OCI-LY7 (cell line): ENCODE measurements around the gene GALNT3. TPM values are rescaled to one million over a fixed set of nuclear protein-coding genes. Genes with fewer than 3 reads are reported as not detected.
A peak's percentile ranks its signal among the peaks of the same experiment; 100 is the strongest.

Source experiments
- BruUV-seq: library from RNA; stranded (reverse); fragments of 400-500 nt; replicated peaks from 2 replicates; lab custom pipeline; 2021; lab: Mats Ljungman, UMichigan
- CTCF ChIA-PET: fragments of 300-600 bp; sonication (Branson Sonifier 250); formaldehyde crosslinking; loops from one replicate; lab custom pipeline; 2022; ENCODE audit warnings: antibody characterized with exemption; ENCODE audit not compliant: unreplicated experiment; lab: Charles Lee
- POLR2A ChIA-PET: fragments of 300-600 bp; sonication (Branson Sonifier 250); formaldehyde crosslinking; loops from one replicate; lab custom pipeline; 2022; ENCODE audit warnings: antibody characterized with exemption; lab: Charles Lee
- DNase-seq: peaks from one replicate; pipeline ENCODE4 v3.0.0-alpha.2; 2015; ENCODE audit warnings: low spot score
- H2AFZ ChIP-seq: fragments of 200-600 bp; sonication (generic), shearing (Covaris generic); 2 replicates; pipeline ENCODE4 v1.6.1; 2014; ENCODE audit warnings: mild to moderate bottlenecking, antibody characterized with exemption, low read length, moderate library complexity
- H3K27ac ChIP-seq: fragments of 200-600 bp; sonication (generic); 2 replicates; pipeline ENCODE4 v1.5.1; 2014; ENCODE audit warnings: mixed run types, low read depth, mild to moderate bottlenecking, moderate library complexity, low read length, inconsistent platforms; ENCODE audit not compliant: poor library complexity, severe bottlenecking
- H3K36me3 ChIP-seq: fragments of 200-600 bp; sonication (generic); 2 replicates; pipeline ENCODE4 v1.6.1; 2014; ENCODE audit warnings: mild to moderate bottlenecking, antibody characterized with exemption, low read length, moderate library complexity, mixed read lengths; ENCODE audit not compliant: insufficient read depth
- H3K4me1 ChIP-seq: fragments of 200-600 bp; sonication (generic); 2 replicates; pipeline ENCODE4 v1.5.1; 2014; ENCODE audit warnings: mild to moderate bottlenecking, low read length; ENCODE audit not compliant: insufficient read depth, poor library complexity, severe bottlenecking
- H3K4me2 ChIP-seq: fragments of 200-600 bp; sonication (generic); 2 replicates; pipeline ENCODE4 v1.6.1; 2014; ENCODE audit warnings: mild to moderate bottlenecking, low read length
- H3K4me3 ChIP-seq: fragments of 200-600 bp; sonication (generic); 2 replicates; pipeline ENCODE4 v1.5.1; 2014; ENCODE audit warnings: mild to moderate bottlenecking, low read depth, low read length; ENCODE audit not compliant: poor library complexity, severe bottlenecking
- H3K79me2 ChIP-seq: fragments of 200-600 bp; sonication (generic); 2 replicates; pipeline ENCODE4 v1.6.1; 2016; ENCODE audit warnings: low read depth, mild to moderate bottlenecking, low read length, moderate library complexity, mixed read lengths; ENCODE audit not compliant: insufficient read depth
- H3K9me2 ChIP-seq: fragments of 200-600 bp; sonication (generic); 2 replicates; pipeline ENCODE4 v1.6.1; 2016; ENCODE audit warnings: mild to moderate bottlenecking, low read length, mixed read lengths; ENCODE audit not compliant: insufficient read depth
- H3K9me3 ChIP-seq: fragments of 200-600 bp; sonication (generic); 2 replicates; pipeline ENCODE4 v1.6.1; 2014; ENCODE audit warnings: mild to moderate bottlenecking, mixed run types, low read length, mixed read lengths
- H4K20me1 ChIP-seq: fragments of 200-600 bp; sonication (generic); 2 replicates; pipeline ENCODE4 v1.6.1; 2014; ENCODE audit warnings: mild to moderate bottlenecking, antibody characterized with exemption, low read length, moderate library complexity, mixed read lengths; ENCODE audit not compliant: insufficient read depth
- EZH2phosphoT487 ChIP-seq: fragments of 200-600 bp; sonication (generic); IDR thresholded peaks from 2 replicates; pipeline ENCODE4 v1.6.1; 2018; ENCODE audit warnings: low read depth, borderline replicate concordance, mild to moderate bottlenecking, mixed run types, antibody characterized with exemption, low read length, moderate library complexity, mixed read lengths
- intact Hi-C: fragments of 100-400 bp; cut with micrococcal nuclease; formaldehyde crosslinking; loops from one replicate; pipeline ENCODE4 v1.10.0; 2022; ENCODE audit not compliant: unreplicated experiment
- total RNA-seq, 2 experiments: library from RNA; depleted of rRNA in 1 of 2; stranded (reverse); fragments of >200 nt in 1 of 2; shearing (Covaris generic) in 1 of 2; gene quantifications; 2 replicates each; pipeline ENCODE4 v1.2.3, GENCODE V29; 2014 to 2022
- TF ChIP-seq, protein P1 (sequence below): fragments of 200-600 bp; sonication (generic); conservative IDR thresholded peaks from 2 replicates; pipeline ENCODE4 v1.5.1; 2014; ENCODE audit warnings: mild to moderate bottlenecking, antibody characterized with exemption, low read length, moderate library complexity, mixed read lengths

GALNT3 gene
- total RNA-seq, 2 experiments from 2014 or later: 0.44 to 3.6 TPM

DNA sequence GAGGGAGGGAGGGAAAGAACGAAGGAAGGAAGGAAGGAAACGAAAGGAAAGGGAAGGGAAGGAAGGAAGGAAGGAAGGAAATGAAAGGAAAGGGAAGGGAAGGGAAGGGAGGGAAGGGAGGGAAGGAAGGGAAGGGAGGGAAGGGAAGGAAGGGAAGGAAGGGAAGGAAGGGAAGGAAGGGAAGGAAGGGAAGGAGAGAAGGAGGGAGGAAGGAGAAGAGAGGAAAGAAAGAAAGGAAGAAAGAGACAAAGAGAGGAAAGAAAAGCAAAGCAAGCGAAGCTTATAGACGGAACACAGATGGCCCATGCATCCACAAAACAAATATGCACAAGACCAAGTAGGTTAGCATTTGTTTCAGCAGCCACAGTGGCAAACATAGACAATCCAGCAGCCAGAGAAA is 20.4 kb upstream of the GALNT3 start:
- POLR2A ChIA-PET: interaction anchor here (1.1 to 1.7 kb wide), 2 partner anchors 36 to 230 kb away, joined by 4 to 5 read pairs; no protein-coding TSS in a partner anchor
- TF ChIP-seq, protein P1, sequence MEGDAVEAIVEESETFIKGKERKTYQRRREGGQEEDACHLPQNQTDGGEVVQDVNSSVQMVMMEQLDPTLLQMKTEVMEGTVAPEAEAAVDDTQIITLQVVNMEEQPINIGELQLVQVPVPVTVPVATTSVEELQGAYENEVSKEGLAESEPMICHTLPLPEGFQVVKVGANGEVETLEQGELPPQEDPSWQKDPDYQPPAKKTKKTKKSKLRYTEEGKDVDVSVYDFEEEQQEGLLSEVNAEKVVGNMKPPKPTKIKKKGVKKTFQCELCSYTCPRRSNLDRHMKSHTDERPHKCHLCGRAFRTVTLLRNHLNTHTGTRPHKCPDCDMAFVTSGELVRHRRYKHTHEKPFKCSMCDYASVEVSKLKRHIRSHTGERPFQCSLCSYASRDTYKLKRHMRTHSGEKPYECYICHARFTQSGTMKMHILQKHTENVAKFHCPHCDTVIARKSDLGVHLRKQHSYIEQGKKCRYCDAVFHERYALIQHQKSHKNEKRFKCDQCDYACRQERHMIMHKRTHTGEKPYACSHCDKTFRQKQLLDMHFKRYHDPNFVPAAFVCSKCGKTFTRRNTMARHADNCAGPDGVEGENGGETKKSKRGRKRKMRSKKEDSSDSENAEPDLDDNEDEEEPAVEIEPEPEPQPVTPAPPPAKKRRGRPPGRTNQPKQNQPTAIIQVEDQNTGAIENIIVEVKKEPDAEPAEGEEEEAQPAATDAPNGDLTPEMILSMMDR: no peak
- no peak for TF ChIP-seq EZH2phosphoT487

DNA sequence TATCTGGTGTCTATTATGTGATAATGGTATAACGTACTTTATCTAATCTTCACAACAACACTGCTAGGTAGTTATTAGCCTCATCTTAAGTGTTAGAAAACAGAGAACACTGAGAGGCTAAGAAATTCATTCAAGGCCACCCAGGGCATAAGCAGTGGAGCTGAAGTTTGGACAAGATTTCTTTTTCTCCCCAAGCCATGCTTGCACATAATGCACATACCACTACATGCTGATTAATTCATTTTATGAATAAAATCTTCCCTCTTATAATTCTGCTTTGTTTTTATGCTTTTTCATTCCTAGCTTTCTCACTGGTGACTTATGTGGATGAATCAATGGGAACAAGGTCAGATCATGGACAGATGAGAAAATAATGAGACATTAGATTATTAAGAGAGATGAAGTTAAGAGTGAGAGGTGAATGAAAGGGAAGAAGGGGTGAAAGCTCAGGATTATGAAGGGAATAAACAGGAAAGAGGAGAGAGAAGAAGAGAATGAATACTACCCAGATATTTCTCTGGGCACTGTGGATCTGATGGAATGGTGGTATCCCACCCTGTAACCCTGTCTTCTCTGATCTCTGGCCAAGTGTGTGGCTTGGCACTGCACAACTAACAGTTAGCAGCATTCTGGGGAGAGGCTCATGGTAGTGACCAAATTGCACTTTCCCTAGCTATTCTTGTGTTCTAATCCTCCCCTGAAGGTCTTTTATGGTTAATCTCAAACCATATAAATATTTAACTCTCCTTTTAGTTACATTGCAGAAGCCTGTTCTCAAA is 17.7 kb upstream of the GALNT3 start:
- H3K36me3 ChIP-seq: no peaks in the 10 kb centered on the region
- H4K20me1 ChIP-seq: no peaks in the 10 kb centered on the region
- H3K9me3 ChIP-seq: no peaks in the 10 kb centered on the region
- no peak overlapping the region for H3K4me2 ChIP-seq
- DNase-seq: no peak
- POLR2A ChIA-PET: interaction anchor here (0.6 to 1.2 kb wide), 6 partner anchors 15 to 420 kb away, joined by 3 to 4 read pairs (median 4); no protein-coding TSS in a partner anchor
- intact Hi-C loops: no loop called here
- peaks cover 23% of the 10 kb centered on the region for H3K4me1 ChIP-seq
- no peak for TF ChIP-seq EZH2phosphoT487
- TF ChIP-seq, protein P1: no peak
- H3K79me2 ChIP-seq: no peaks in the 10 kb centered on the region
- H3K9me2 ChIP-seq: no peaks in the 10 kb centered on the region
- H3K4me3 ChIP-seq: no peak overlapping the region
- CTCF ChIA-PET: no interaction called here
- no peak overlapping the region for H3K27ac ChIP-seq
- H2AFZ ChIP-seq: no peak overlapping the region
- no TSS peak for BruUV-seq

More for the DNA sequence above, 20.4 kb upstream of the GALNT3 start:
- CTCF ChIA-PET: no interaction called here
- no peaks in the 10 kb centered on the region for H3K9me3 ChIP-seq
- H3K79me2 ChIP-seq: no peaks in the 10 kb centered on the region
- H3K4me2 ChIP-seq: no peak overlapping the region
- BruUV-seq: no TSS peak
- no peaks in the 10 kb centered on the region for H4K20me1 ChIP-seq
- H3K27ac ChIP-seq: peak overlapping the region; percentile 70
- peak overlapping the region; percentile 96; the same call in 1 of the 2 replicates for H2AFZ ChIP-seq
- no peaks in the 10 kb centered on the region for H3K9me2 ChIP-seq
- intact Hi-C loops: no loop called here
- no peak overlapping the region for H3K4me3 ChIP-seq
- DNase-seq: no peak
- H3K36me3 ChIP-seq: no peaks in the 10 kb centered on the region
- H3K4me1 ChIP-seq: peaks cover 47% of the 10 kb centered on the region

DNA sequence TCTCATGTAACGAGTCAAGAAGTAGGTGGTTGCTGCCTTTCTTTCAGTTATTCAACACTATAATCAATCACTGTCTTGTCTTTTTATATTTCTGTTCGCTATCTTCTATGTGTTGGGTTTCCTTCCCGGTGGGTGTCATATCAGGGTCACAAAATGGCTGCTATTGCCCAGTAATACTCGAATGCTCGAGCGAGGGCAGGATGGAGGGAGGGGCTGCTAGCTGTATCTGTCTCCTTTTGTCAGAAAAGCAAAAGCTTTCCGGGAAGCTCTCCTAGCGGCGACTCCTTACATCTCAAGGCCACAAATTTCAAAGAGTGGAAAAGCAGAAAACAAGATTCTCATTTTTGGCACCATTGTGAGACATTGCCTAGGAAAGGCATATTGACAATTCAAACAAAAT is 16.4 kb upstream of the GALNT3 start:
- POLR2A ChIA-PET: no interaction called here
- H3K4me3 ChIP-seq: no peak overlapping the region
- no peak overlapping the region for H2AFZ ChIP-seq
- no peaks in the 10 kb centered on the region for H4K20me1 ChIP-seq
- no peak for DNase-seq
- H3K79me2 ChIP-seq: no peaks in the 10 kb centered on the region
- CTCF ChIA-PET: no interaction called here
- no peaks in the 10 kb centered on the region for H3K9me3 ChIP-seq
- H3K27ac ChIP-seq: no peak overlapping the region
- TF ChIP-seq, protein P1: no peak
- no peak for TF ChIP-seq EZH2phosphoT487
- no peak overlapping the region for H3K4me2 ChIP-seq
- H3K9me2 ChIP-seq: no peaks in the 10 kb centered on the region
- BruUV-seq: no TSS peak
- H3K36me3 ChIP-seq: no peaks in the 10 kb centered on the region
- intact Hi-C loops: no loop called here
- peaks cover 10% of the 10 kb centered on the region for H3K4me1 ChIP-seq
